Glomerular visceral epithelial cell (primary cell): ENCODE results near the gene FURIN.
"Not testable (repeated sequence)": the region's sequence is repeated elsewhere in the genome, so short reads cannot be mapped to it uniquely, and the experiment has no call there.

Experiments used
- DNase-seq: peaks from one replicate; pipeline ENCODE4 v3.0.0-alpha.2; 2016; ENCODE audit errors: extremely low spot score

The FURIN gene

GRCh38 chr15:90902840-90903732 is 34.7 kb downstream of the FURIN start, which contains the start of gene MAN2A2:
MAN2A2 (plus strand) TSS chr15:90903302; CDS start chr15:90904208, 906 bp downstream.
- DNase-seq, result peak; percentile 49

GRCh38 chr15:90903733-90904536 is 35.5 kb downstream of the FURIN start:
- DNase-seq, result peak; percentile 17

GRCh38 chr15:90904746-90905145 is 36.4 kb downstream of the FURIN start:
- no peak for DNase-seq

- DNase-seq, result no peak
Observed at GRCh38 chr15:90905306-90906180, 37.2 kb downstream of the FURIN start.

GRCh38 chr15:90906181-90906849 is 37.9 kb downstream of the FURIN start:
- no peak for DNase-seq

- DNase-seq, result no peak
Observed at GRCh38 chr15:90907051-90907660, 38.8 kb downstream of the FURIN start.

GRCh38 chr15:90907838-90908507 is 39.6 kb downstream of the FURIN start:
- DNase-seq, result no peak

GRCh38 chr15:90909449-90909848 is 41.1 kb downstream of the FURIN start:
- not testable (repeated sequence) for DNase-seq

- DNase-seq, result no peak
Observed at GRCh38 chr15:90909976-90910375, 41.6 kb downstream of the FURIN start.

- DNase-seq, result no peak
Observed at GRCh38 chr15:90910441-90911301, 42.3 kb downstream of the FURIN start.

- no peak for DNase-seq
Observed at GRCh38 chr15:90911302-90911623, 42.9 kb downstream of the FURIN start.

GRCh38 chr15:90911906-90912769 is 43.8 kb downstream of the FURIN start:
- DNase-seq, result no peak

- DNase-seq, result no peak
Observed at GRCh38 chr15:90912770-90913075, 44.3 kb downstream of the FURIN start.

GRCh38 chr15:90913398-90913944 is 45.1 kb downstream of the FURIN start:
- DNase-seq, result no peak

- no peak for DNase-seq
Observed at GRCh38 chr15:90914305-90915080, 46.1 kb downstream of the FURIN start.

GRCh38 chr15:90915216-90915807 is 46.9 kb downstream of the FURIN start:
- DNase-seq, result no peak
